Neural cell (in vitro differentiated cells): ENCODE results near the gene ANKRD36B.
"Not testable (repeated sequence)": the region's sequence is repeated elsewhere in the genome, so short reads cannot be mapped to it uniquely, and the experiment has no call there.

Experiments
- EP300 ChIP-seq: fragments of 450-650 bp; conservative IDR thresholded peaks from 2 replicates; pipeline ENCODE4 v1.6.1; 2014; ENCODE audit warnings: antibody characterized with exemption, mild to moderate bottlenecking, moderate library complexity; ENCODE audit not compliant: poor library complexity, severe bottlenecking
- EZH2 ChIP-seq: fragments of 200-600, 300-800 bp; shearing (Covaris generic), sonication (generic); IDR thresholded peaks from 2 replicates; pipeline ENCODE4 v1.6.1; 2014; ENCODE audit warnings: antibody characterized with exemption, low read length, borderline replicate concordance, mild to moderate bottlenecking; ENCODE audit not compliant: insufficient read depth, poor library complexity, severe bottlenecking
- POLR2AphosphoS5 ChIP-seq: IDR thresholded peaks from 2 replicates; pipeline ENCODE4 v1.6.1; 2012
- TAF1 ChIP-seq: IDR thresholded peaks from 2 replicates; pipeline ENCODE4 v1.6.1; 2012; ENCODE audit warnings: low read depth
- TF ChIP-seq, protein P1 (sequence below): fragments of 450-650 bp; IDR thresholded peaks from 2 replicates; pipeline ENCODE4 v1.5.1; 2014; ENCODE audit warnings: antibody characterized with exemption, mild to moderate bottlenecking, moderate library complexity; ENCODE audit not compliant: poor library complexity, severe bottlenecking
- TF ChIP-seq, protein P2 (sequence below): IDR thresholded peaks from 2 replicates; pipeline ENCODE4 v1.6.1; 2012; ENCODE audit warnings: borderline replicate concordance

- TF ChIP-seq, protein P1, sequence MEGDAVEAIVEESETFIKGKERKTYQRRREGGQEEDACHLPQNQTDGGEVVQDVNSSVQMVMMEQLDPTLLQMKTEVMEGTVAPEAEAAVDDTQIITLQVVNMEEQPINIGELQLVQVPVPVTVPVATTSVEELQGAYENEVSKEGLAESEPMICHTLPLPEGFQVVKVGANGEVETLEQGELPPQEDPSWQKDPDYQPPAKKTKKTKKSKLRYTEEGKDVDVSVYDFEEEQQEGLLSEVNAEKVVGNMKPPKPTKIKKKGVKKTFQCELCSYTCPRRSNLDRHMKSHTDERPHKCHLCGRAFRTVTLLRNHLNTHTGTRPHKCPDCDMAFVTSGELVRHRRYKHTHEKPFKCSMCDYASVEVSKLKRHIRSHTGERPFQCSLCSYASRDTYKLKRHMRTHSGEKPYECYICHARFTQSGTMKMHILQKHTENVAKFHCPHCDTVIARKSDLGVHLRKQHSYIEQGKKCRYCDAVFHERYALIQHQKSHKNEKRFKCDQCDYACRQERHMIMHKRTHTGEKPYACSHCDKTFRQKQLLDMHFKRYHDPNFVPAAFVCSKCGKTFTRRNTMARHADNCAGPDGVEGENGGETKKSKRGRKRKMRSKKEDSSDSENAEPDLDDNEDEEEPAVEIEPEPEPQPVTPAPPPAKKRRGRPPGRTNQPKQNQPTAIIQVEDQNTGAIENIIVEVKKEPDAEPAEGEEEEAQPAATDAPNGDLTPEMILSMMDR: not testable (repeated sequence)
- not testable (repeated sequence) for TF ChIP-seq EZH2, POLR2AphosphoS5, EP300, TAF1
- TF ChIP-seq, protein P2, sequence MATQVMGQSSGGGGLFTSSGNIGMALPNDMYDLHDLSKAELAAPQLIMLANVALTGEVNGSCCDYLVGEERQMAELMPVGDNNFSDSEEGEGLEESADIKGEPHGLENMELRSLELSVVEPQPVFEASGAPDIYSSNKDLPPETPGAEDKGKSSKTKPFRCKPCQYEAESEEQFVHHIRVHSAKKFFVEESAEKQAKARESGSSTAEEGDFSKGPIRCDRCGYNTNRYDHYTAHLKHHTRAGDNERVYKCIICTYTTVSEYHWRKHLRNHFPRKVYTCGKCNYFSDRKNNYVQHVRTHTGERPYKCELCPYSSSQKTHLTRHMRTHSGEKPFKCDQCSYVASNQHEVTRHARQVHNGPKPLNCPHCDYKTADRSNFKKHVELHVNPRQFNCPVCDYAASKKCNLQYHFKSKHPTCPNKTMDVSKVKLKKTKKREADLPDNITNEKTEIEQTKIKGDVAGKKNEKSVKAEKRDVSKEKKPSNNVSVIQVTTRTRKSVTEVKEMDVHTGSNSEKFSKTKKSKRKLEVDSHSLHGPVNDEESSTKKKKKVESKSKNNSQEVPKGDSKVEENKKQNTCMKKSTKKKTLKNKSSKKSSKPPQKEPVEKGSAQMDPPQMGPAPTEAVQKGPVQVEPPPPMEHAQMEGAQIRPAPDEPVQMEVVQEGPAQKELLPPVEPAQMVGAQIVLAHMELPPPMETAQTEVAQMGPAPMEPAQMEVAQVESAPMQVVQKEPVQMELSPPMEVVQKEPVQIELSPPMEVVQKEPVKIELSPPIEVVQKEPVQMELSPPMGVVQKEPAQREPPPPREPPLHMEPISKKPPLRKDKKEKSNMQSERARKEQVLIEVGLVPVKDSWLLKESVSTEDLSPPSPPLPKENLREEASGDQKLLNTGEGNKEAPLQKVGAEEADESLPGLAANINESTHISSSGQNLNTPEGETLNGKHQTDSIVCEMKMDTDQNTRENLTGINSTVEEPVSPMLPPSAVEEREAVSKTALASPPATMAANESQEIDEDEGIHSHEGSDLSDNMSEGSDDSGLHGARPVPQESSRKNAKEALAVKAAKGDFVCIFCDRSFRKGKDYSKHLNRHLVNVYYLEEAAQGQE: not testable (repeated sequence)
These were observed 63.8 kb downstream of the ANKRD36B start for GRCh38 chr2:97525904-97526303.
